ENCODE measurements around the gene RAB43. TPM values are rescaled to one million over a fixed set of nuclear protein-coding genes. Genes with fewer than 3 reads are reported as not detected.

The RAB43 gene
- total RNA-seq, 3 donors from 2014 or later (not counting 1 experiment from before 2014, with no cell fraction given): 36.5 to 47.2 (median 38.3) TPM

- H3K36me3 ChIP-seq (ENCODE audit: control insufficient read depth, insufficient read depth, low read length): no peaks in the 10 kb centered on the region
- H3K4me3 ChIP-seq (ENCODE audit: low read length): no peak overlapping the region
- intact Hi-C loops (cut with micrococcal nuclease): no loop called here
- H3K4me1 ChIP-seq (ENCODE audit: control insufficient read depth, insufficient read depth, low read length): no peaks in the 10 kb centered on the region
- no peaks in the 10 kb centered on the region for H3K9me3 Mint-ChIP-seq
- no peak for ATAC-seq
- no peaks in the 10 kb centered on the region for H3K36me3 Mint-ChIP-seq
- no peak for TF ChIP-seq CTCF (IDR thresholded peaks at IDR 0.05)
- H3K27me3 ChIP-seq (ENCODE audit: control insufficient read depth, insufficient read depth, low read length): no peaks in the 10 kb centered on the region
- H3K27me3 Mint-ChIP-seq (ENCODE audit: low read depth in 2 of 2): peaks cover 0 to 2% of the 10 kb centered on the region in 2 donors
- peak overlapping the region in 1 of 2 donors; percentile 51 for H3K27ac Mint-ChIP-seq
- H3K27ac ChIP-seq (ENCODE audit: low read length): no peak overlapping the region
- H3K4me1 Mint-ChIP-seq: peaks cover 6 to 11% of the 10 kb centered on the region in 2 donors
- DNase-seq: no peak
- no peak overlapping the region for H3K4me3 Mint-ChIP-seq
- WGBS (ENCODE audit: insufficient coverage): 81% methylated on average over 9 of the region's 9 CpGs
- no peaks in the 10 kb centered on the region for H3K9me3 ChIP-seq (ENCODE audit: control insufficient read depth, insufficient read depth, low read length)
Measured at GRCh38 chr3:129082026-129082425, 39.6 kb downstream of the RAB43 start.

GRCh38 chr3:129081503-129081902 is 40.1 kb downstream of the RAB43 start:
- H3K4me3 Mint-ChIP-seq: no peak overlapping the region
- intact Hi-C loops (cut with micrococcal nuclease): no loop called here
- peaks cover 0 to 2% of the 10 kb centered on the region in 2 donors for H3K27me3 Mint-ChIP-seq (ENCODE audit: low read depth in 2 of 2)
- 79% methylated on average over 5 of the region's 8 CpGs for WGBS (ENCODE audit: insufficient coverage)
- Histone ChIP-seq H3K9me3 (ENCODE audit: control insufficient read depth, insufficient read depth, low read length) (no peaks in the 10 kb centered on the region), H3K4me3 (ENCODE audit: low read length) (no peak overlapping the region), H3K4me1 (ENCODE audit: control insufficient read depth, insufficient read depth, low read length) (no peaks in the 10 kb centered on the region), H3K36me3 (ENCODE audit: control insufficient read depth, insufficient read depth, low read length) (no peaks in the 10 kb centered on the region), H3K27ac (ENCODE audit: low read length) (no peak overlapping the region), H3K27me3 (ENCODE audit: control insufficient read depth, insufficient read depth, low read length) (no peaks in the 10 kb centered on the region)
- H3K9me3 Mint-ChIP-seq: no peaks in the 10 kb centered on the region
- ATAC-seq: no peak
- no peak for TF ChIP-seq CTCF (IDR thresholded peaks at IDR 0.05)
- peaks cover 6 to 11% of the 10 kb centered on the region in 2 donors for H3K4me1 Mint-ChIP-seq
- no peaks in the 10 kb centered on the region for H3K36me3 Mint-ChIP-seq
- DNase-seq: no peak
- peak overlapping the region in 1 of 2 donors; percentile 51 for H3K27ac Mint-ChIP-seq

- intact Hi-C loops (cut with micrococcal nuclease): no loop called here
- Mint-ChIP-seq H3K9me3 (no peaks in the 10 kb centered on the region), H3K4me1 (peaks cover 6 to 11% of the 10 kb centered on the region in 2 donors), H3K27ac (no peak overlapping the region), H3K4me3 (no peak overlapping the region), H3K27me3 (ENCODE audit: low read depth in 2 of 2) (peaks cover 0 to 2% of the 10 kb centered on the region in 2 donors), H3K36me3 (no peaks in the 10 kb centered on the region)
- Histone ChIP-seq H3K27me3 (ENCODE audit: control insufficient read depth, insufficient read depth, low read length) (no peaks in the 10 kb centered on the region), H3K9me3 (ENCODE audit: control insufficient read depth, insufficient read depth, low read length) (no peaks in the 10 kb centered on the region), H3K27ac (ENCODE audit: low read length) (no peak overlapping the region), H3K4me1 (ENCODE audit: control insufficient read depth, insufficient read depth, low read length) (no peaks in the 10 kb centered on the region), H3K4me3 (ENCODE audit: low read length) (no peak overlapping the region), H3K36me3 (ENCODE audit: control insufficient read depth, insufficient read depth, low read length) (no peaks in the 10 kb centered on the region)
- ATAC-seq: no peak
- 96% methylated on average over 6 of the region's 8 CpGs for WGBS (ENCODE audit: insufficient coverage)
- DNase-seq: no peak
- no peak for TF ChIP-seq CTCF (IDR thresholded peaks at IDR 0.05)
Measured at GRCh38 chr3:129078510-129078909, 43.1 kb downstream of the RAB43 start.

GRCh38 chr3:129077222-129077621 is 44.4 kb downstream of the RAB43 start:
- no peak for TF ChIP-seq CTCF (IDR thresholded peaks at IDR 0.05)
- DNase-seq: no peak
- H3K27ac Mint-ChIP-seq: no peak overlapping the region
- peaks cover 6 to 11% of the 10 kb centered on the region in 2 donors for H3K4me1 Mint-ChIP-seq
- intact Hi-C loops (cut with micrococcal nuclease): no loop called here
- no peak overlapping the region for H3K4me3 ChIP-seq (ENCODE audit: low read length)
- H3K36me3 Mint-ChIP-seq: no peaks in the 10 kb centered on the region
- H3K36me3 ChIP-seq (ENCODE audit: control insufficient read depth, insufficient read depth, low read length): no peaks in the 10 kb centered on the region
- WGBS (ENCODE audit: insufficient coverage): 92% methylated on average over 7 of the region's 7 CpGs
- no peaks in the 10 kb centered on the region for H3K9me3 ChIP-seq (ENCODE audit: control insufficient read depth, insufficient read depth, low read length)
- no peak overlapping the region for H3K27ac ChIP-seq (ENCODE audit: low read length)
- H3K27me3 Mint-ChIP-seq (ENCODE audit: low read depth in 2 of 2): peaks cover 0 to 2% of the 10 kb centered on the region in 2 donors
- H3K27me3 ChIP-seq (ENCODE audit: control insufficient read depth, insufficient read depth, low read length): no peaks in the 10 kb centered on the region
- H3K4me1 ChIP-seq (ENCODE audit: control insufficient read depth, insufficient read depth, low read length): no peaks in the 10 kb centered on the region
- H3K9me3 Mint-ChIP-seq: no peaks in the 10 kb centered on the region
- H3K4me3 Mint-ChIP-seq: no peak overlapping the region
- no peak for ATAC-seq

Data from natural killer cell (primary cell).